Keratinocyte (primary cell): ENCODE measurements around the gene RFXANK.

Experiments used
- CTCF ChIP-seq, 3 experiments: IDR thresholded peaks in 1 of 3; conservative IDR thresholded peaks in 1 of 3; optimal IDR thresholded peaks in 1 of 3; 2 replicates in 2 of 3; 3 replicates in 1 of 3; pipeline versions ENCODE3 to v1.5.1; 2011; ENCODE audit warnings: low read length in 3 of 3, mild to moderate bottlenecking in 3 of 3, moderate library complexity in 2 of 3, control low read depth in 1 of 3, inconsistent platforms in 1 of 3; ENCODE audit not compliant: insufficient read depth in 2 of 3; ENCODE audit errors: extremely low read depth in 1 of 3
- EZH2 ChIP-seq: IDR thresholded peaks from one replicate; pipeline ENCODE4 v1.6.1; 2012; ENCODE audit warnings: inconsistent platforms, mild to moderate bottlenecking, low read length, moderate library complexity

- TF ChIP-seq CTCF (optimal IDR thresholded peaks at IDR 0.05 in 1 of 3, IDR thresholded peaks at IDR 0.05 in 1 of 3, conservative IDR thresholded peaks at IDR 0.05 in 1 of 3; ENCODE audit: extremely low read depth in 1 of 3, insufficient read depth in 2 of 3, low read length in 3 of 3), result peak; percentile 78 to 99 (median 97)
- TF ChIP-seq EZH2, result no peak
Observed at GRCh38 chr19:19145684-19146608, 46.1 kb upstream of the RFXANK start.
